DMS53 treated with DMSO at 0.1 percent for 48 hours (cell line): ENCODE results near the gene C8G.

ENCODE experiments used
- DNase-seq: peaks from one replicate; lab custom pipeline; 2025; ENCODE audit not compliant: unreplicated experiment; lab: John Stamatoyannopoulos, UW

Gene C8G

DNA sequence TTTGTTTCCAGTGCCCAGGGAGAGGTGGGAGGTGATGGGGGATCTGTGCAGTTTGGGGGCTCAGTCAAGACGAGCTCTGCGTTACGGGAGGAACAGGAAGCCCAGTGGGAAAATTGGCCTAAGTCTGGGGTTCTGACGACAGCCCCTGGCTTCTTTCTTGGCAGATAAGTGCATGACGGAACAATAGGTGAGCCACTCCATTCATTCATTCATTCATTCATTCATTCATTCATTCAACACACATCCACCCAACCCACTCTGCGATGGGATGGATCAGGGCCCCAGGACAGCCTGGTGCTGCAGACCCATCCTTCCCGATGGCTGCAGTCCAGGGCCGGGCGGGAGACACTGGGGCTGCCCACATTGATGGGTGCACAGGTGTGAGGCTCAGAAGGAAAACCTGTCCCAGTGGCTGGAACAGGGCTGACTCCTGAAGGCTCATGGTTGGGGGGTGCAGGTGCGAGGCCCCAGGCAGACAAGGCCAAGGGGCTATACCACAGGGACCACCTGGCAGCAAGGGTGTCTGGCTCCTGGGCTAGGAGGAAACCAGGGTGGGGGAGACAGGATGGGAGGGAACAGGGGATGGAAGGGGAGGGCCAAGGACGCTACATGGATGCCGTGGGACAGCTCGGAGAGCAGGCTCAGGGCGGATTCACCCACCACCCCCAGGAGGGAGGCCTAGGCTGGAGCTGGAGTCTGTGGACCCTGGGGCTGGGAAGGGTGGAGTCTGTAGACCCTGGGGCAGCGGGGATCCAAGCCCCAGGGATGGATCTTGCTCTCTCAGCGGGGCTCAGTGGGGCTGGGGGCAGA lies 35.8 kb downstream of the C8G start:
- no peak for DNase-seq

DNA sequence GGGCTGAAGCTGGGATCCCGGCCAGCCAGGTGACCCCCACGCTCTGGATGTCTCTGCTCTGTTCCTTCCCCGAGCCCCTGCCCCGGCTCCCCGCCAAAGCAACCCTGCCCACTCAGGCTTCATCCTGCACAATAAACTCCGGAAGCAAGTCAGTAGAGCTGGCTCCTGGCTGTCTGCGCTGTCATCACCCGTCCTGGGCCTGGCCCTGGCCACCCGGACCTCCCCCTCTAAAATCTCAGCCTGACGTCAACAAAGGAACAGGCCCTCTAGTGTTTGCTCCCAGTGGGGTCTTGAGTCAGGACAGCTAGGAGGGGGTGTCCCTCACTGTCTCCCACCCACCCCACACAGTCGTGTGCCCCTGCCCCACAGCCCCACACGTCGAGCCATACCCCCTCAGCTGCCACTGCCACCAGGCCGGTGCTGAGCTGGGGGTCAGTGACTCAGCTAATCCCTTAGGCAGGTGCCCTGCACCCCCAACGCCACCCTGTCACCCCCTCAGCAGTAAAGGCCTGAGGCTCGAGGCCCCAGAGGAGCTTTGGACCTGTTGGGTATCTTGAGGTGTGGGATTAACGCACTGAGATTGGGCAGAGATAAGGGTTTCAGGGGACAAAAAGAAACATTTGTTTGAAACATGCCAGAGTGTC lies 36.7 kb downstream of the C8G start:
- no peak for DNase-seq

DNA sequence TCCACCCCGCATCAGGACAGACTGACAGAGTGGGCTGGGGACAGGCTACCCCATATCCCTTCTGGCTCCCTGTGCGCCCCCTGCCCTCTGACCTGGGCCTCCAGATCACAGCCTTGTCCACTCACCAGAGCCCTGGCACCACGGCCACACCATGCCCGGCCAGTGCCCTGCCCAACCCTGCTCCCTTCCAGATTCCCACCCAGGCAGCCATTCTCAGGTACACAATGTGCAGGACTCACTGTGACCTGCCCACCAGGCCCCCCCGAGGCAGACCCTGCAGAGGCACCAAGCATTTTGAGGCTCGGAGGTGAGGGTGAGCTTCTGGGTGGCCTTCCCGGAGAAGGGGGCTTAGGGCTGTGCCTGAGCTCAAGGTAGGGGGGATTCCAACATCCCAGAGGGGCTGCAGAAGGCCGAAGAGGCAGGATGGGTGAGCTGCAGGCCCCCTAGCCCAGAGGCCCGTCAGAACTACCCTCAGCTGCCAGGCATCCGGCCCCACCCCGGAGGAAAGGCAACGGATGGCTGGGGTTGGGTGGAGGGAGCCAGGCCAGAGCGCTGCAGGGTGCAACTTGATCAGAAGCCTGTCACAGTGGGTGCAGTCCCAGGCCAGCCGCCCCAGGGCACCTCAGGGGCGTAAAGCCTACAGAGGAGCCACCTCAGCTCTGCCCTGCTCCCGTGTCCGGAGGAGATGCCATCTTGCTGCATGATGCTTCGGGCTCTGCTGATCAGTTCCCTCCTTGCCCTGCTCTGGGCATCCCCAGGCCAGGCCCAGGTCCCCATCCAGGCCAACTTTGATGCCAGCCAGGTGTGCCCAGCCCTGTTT lies 37.4 kb downstream of the C8G start, which contains the start of gene LCNL1:
LCNL1 (plus strand) TSS at position 762 of the 820 bp plus-strand sequence. CDS start 594 bp downstream, outside the sequence.
- no peak for DNase-seq

DNA sequence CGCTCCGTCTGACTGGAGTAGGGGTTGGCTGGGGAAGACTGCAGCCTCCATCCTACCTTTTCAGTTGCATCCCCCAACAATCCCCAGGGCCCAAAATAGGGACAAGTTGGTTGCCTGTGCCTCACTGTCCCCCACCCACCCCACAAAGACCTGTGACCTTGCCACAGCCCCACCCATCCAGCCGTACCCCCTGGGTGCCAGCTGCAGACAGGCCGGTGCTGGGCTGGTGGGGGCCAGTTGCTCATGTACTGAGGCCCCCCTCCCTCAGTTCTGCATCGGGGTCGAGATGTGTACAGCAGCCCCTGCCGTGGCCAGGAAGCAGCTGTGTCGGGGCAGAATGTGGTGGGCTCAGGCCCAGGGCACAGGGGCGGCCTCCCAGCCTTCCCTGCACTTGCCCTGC lies 38.1 kb downstream of the C8G start:
- no peak for DNase-seq

DNA sequence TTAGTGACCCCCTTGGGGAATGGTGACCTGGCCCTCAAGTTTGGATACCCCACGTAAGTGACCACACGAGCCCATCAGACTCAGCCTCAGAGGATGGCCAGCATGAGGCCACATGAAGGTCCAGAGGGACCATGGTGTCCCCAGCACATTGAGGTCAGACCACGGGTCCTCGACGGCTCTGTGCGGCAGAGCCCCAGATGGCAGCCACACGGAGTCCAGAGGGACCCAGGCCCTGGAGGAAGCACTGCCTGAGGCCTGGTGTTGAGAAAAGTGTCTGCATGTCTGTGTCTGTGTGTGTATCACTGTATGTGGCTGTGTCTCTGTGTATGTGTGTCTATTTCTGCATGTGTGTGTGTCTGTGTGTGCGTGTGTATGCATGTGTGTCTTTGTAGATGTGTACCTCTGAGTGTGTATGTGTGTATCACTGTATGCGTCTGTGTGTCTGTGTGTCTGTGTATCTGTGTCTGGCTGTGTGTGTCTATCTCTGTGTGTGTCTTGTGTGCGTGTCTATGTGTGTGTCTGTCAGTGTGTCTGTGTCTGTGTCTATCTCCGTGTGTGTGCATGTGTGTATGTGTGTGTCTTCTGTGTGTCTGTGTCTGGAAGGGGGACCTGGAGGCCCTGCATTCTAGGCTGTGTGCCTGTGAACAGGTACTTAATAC lies 38.7 kb downstream of the C8G start:
- DNase-seq = no peak

DNA sequence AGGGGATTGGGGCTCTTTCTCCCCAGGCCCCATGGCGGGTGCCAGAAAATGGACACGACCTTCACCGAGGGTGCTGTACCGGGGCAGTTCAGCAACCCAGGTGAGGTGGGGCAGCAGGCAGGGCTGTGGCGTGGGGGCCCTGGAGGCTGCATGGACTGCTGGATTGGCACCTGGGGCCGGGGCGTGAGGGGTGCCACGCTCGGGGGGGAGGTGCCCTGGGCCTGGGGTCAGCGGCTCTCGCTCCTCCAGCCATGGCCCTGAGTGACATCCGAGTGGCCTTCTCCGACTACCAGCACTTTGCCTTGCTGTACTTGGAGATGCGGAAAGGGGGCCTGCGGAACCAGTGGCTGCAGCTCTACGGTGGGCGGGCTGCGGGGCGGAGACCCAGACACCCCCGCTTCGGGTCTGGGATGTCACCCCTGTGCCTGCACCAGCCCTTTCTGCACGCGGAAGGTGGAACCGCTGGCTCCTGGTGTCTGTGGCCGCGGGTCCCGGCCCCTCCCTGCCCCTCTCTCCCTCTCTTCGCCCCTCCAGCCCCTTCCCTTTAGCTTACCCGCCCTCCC lies 39.5 kb downstream of the C8G start:
- DNase-seq = no peak

DNA sequence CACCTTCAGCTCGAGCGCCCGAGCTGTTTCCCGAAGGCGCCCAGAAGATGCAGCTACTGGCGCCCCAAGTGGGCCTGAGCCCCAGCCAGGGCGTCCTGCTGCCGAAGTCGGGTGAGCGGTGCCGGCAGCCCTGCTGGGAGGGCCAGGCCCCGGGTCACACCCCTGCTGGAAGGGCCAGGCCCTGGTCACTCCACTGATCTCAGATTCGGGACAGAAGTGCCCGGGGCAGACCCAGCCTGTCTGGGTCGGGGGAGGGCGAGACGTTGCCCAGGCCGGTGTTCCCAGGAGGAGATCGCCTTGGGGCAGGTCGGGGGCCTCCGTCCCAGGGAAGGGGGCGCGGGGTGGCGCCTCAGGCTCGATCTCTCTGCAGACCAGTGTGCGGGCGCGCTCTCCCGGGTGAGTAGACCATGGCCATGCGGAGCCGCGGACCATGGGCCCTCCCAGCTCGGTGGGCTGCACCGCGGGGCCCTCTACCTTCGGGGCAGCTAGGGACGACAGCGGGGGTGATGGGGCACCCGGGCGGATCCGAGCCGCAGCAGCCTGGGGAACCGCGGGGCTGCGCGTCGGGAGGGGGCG lies 40.1 kb downstream of the C8G start:
- DNase-seq = no peak

DNA sequence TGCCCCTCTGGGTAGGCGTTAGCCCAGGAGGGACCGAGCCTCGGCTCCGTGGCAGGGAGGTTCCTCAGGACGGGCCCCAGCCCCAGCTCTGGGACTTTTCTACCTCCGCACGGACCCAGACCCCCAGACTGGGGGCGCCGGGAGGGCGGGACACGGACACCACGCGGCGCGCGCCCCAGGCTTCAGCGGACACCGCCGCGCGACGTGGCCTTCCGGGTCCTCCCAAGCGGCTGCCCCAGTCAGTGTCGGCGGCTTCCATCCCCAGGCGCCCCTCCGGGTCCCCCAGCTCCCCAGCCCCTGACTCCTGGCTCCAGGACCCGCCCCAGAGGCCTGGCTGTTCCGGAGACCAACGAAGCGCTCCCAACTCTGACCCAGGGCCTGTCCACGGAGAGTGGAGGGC lies 40.8 kb downstream of the C8G start:
- no peak for DNase-seq

DNA sequence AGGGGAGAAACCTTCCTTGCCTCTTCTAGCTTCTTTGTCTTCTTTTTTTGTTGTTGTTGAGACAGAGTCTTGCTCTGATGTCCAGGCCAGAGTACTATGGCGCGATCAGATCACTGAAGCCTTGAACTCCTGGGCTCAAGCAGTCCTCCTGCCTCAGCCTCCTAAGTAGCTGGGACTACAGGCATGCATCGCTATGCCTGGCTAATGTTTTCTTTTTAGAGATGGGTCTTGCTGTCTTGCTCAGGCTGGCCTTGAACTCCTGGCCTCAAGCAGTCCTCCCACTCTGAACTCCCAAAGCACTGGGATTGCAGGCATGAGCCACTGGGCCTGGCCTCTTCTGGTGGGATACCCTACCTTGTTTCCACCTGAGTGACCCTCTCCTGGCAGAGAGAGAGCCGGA lies 43.8 kb downstream of the C8G start:
- no peak for DNase-seq

DNA sequence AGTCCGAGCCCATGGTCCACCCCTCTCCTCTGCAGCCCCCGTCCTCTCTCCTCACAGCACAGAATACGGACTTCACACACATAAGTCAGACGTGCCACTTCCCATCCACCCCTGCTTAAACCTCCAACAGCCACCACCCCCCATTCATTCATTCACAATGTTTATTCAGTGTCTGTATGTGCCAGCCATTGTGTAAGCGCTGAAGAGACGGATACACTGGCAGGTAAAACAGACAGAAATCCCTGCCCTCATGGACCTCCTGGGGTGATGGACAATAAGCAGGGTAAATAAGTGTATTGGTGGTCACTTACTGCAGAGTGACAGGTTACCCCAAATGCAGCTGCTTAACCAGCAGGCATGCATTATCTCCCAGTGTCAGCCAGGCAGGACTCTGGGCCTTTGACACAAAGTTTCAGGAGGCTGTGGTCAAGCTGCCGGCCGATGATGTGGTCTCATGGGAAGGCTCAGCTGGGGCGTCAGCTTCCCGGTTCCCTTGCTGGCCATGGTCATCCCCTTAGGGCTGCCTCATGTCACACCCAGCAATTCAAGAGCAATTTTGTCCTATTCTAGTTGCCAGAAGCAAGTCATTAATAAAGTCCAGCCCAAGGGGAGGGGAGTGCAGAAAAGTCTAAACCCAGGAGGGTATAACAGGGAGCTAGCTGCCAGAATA lies 45.3 kb downstream of the C8G start:
- no peak for DNase-seq

DNA sequence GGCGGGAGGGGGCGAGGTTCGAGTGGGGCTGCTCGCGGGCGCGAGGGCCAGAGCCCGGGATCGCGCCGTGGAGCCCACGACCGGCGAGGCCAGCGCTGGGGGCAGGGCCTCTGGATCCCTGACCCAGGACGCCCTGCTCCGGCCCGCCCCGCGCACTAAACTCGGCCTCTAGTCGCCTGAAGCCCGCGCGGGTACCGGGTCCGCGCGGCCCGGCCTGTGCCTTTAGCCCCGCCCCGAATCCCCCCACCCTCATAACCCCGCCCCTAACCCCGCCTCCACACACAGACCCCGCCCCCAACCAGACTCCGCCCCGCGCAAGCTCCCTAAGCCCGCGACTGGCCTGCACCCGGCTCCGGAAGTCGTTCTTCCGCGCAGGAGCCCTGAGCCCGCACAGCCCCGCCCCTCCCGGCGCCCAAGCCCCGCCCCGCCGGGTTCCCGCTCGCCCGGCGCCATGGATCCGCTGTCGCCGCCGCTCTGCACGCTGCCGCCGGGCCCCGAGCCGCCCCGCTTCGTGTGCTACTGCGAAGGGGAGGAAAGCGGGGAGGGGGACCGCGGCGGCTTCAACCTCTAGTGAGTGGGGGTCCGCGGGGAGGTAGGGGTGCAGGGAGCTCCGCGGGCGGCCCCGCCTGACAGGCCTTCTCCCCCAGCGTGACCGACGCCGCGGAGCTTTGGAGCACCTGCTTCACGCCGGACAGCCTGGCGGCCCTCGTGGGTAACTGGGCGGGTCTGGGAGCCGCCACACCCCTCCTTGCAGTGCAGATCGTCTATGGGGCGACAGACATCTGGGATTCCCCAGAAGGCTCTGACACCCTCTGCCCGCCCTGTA lies 47.2 kb downstream of the C8G start, which contains the start of gene PAXX:
PAXX (plus strand) TSS at position 430 of the 826 bp plus-strand sequence; CDS start at position 452, 22 bp downstream.
- peak; percentile 76 for DNase-seq

DNA sequence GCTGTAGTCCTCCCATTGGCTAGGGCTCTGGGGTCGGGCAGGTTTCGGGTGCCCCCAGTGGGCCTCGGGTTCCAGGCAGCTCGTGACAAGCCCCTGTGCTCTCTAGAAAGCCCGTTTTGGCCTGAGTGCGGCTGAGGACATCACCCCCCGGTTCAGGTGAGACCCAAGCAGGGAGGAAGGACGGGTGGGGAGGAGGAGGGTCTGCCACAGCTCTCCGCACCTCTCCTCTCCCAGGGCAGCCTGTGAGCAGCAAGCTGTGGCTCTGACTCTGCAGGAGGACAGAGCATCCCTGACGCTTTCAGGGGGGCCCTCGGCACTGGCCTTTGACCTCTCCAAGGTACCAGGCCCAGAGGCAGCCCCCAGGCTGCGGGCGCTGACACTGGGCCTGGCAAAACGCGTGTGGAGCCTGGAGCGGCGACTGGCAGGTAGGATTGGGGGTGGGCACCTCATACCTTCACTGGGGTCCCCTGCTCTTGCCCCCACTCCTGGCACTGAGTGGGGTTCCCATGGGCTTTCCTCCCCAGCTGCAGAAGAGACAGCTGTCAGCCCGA lies 47.9 kb downstream of the C8G start:
- no peak for DNase-seq

DNA sequence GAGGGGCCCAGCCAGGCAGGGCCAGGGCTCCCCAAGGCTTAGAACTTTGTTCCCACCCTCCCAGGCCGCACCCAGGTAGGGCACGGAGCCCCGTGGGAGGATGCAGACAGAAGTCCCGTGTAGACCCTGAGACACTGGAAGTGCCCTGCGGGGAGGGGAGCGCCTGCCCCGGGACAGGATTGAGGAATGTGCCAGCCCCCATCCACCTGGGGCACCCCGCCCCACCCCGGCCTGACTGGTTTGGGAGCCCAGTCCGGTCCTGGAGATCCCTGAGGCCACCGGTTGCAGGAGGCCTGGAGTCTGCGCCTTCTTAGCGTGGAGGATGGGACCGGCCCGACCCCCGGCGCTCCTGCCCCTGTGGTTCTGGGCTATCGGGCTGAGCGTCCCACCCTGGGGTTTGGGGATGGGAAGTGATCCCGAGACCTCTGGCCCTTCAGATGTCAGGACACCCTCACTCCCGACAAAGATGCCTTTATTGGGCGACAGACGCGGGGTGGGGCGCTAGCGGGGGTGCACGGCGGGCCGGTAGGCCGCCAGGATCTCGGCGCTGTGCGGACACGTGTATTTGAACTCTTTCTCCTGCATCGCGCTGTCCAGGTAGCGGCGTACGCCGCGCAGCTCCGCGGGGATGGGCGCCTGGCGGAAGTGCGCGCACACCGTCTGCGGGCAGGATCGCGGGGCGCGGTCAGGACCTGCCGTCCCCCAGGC lies 49.3 kb downstream of the C8G start:
- no peak for DNase-seq

DNA sequence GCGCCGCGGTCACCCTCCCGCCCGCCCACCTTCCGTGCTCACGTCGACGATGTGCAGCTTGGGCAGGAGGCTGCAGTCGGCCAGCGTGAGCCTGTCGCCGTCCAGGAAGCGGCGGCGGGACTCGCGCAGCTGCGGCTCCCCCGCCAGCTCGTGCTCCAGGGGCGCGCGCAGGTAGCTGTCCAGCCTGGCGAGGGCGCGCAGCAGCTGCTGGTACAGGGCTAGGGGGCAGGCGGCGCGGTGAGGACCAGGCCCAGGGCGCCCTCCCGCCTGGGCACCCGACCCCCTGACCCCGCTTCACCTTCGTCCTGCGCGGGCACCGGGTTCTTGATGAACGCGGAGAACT lies 49.8 kb downstream of the C8G start:
- peak; percentile 41 for DNase-seq

DNA sequence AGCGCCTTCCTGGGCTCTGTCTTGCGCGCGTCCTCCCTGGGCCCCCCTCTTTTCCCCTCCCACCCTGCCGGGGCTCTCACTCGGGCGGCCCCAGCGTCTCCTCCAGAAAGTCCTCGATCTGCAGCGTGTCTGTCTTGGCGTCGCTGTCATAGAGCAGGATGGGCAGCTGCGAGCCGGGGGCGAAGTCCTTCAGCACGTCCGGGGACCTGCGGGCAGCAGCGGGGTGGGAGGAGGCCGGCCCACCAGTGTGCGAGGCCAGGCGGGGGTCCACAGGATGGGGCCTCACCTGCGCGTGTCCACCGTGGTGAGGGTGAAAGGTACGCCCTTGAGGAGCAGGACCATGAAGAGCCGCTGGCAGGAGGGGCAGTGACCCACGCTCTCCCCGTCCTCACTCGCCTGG lies 50.3 kb downstream of the C8G start:
- peak; percentile 43 for DNase-seq

DNA sequence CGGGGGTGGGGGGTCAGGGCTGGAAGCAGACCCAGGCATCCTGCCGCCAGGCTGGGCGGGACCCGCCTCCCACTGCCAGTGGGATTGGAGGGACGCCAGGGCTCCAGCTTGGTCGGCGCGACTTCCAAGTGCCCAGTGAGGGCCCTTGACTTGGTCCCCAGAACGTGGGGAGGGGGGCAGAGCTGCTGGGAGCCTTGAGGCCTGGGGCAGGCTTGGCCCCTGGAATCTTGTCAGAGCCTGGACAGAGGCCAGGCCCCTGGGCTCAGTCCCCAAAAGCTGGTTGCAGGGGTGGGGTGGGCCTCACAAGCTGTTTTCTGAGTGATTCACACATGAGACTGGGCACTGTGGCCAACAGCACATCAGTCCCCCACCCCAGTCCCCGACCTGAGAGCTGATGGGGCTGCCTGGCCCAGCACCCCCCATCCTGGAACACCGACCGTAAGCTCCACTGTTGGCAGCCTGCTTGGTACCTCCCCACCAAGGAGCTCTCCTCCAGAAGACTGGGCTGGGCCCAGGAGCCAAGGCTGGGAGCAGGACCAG lies 50.8 kb downstream of the C8G start:
- DNase-seq = no peak
